Measurements from ENCODE around the gene MAPK8IP1.

DNA sequence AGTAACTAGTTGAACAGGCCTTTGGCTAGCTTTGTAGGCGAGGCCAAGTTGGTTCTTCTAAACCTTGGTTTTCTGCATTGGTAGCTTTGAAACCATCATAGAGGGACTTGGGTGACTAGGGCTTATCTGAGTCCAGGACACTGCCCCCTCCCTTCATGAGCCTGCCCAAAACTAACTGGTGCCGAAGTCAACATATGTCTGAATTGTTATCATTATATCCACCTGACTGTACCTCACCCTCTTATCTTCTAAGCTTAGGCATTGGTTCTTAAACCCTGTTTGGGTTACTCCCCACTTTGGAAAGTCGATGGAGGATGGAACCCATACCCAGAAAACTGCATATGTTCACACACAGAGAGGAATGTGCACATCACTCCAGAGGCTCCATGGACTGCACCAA lies 7.6 kb upstream of the MAPK8IP1 start:
- TF ChIP-seq EP300 (IDR thresholded peaks at IDR 0.05) (no peak), POLR2AphosphoS5 (IDR thresholded peaks at IDR 0.05) (no peak), POLR2A (IDR thresholded peaks at IDR 0.05) (no peak)
- TF ChIP-seq, protein P1, sequence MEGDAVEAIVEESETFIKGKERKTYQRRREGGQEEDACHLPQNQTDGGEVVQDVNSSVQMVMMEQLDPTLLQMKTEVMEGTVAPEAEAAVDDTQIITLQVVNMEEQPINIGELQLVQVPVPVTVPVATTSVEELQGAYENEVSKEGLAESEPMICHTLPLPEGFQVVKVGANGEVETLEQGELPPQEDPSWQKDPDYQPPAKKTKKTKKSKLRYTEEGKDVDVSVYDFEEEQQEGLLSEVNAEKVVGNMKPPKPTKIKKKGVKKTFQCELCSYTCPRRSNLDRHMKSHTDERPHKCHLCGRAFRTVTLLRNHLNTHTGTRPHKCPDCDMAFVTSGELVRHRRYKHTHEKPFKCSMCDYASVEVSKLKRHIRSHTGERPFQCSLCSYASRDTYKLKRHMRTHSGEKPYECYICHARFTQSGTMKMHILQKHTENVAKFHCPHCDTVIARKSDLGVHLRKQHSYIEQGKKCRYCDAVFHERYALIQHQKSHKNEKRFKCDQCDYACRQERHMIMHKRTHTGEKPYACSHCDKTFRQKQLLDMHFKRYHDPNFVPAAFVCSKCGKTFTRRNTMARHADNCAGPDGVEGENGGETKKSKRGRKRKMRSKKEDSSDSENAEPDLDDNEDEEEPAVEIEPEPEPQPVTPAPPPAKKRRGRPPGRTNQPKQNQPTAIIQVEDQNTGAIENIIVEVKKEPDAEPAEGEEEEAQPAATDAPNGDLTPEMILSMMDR (IDR thresholded peaks at IDR 0.05): no peak

Data from gastroesophageal sphincter (tissue), 3 donors.